NB4 (cell line): ENCODE results near the gene RUFY3.

Source experiments
- MYC ChIP-seq: IDR thresholded peaks from 2 replicates; pipeline ENCODE4 v1.6.1; 2011; ENCODE audit warnings: low read depth, low read length
- POLR2A ChIP-seq: IDR thresholded peaks from 2 replicates; pipeline ENCODE4 v1.6.1; 2011; ENCODE audit warnings: mild to moderate bottlenecking; ENCODE audit not compliant: insufficient read length; ENCODE audit errors: extremely low read depth
- TF ChIP-seq, protein P1 (sequence below): IDR thresholded peaks from one replicate; pipeline ENCODE4 v1.5.1; 2012; ENCODE audit warnings: low read depth, low read length

DNA sequence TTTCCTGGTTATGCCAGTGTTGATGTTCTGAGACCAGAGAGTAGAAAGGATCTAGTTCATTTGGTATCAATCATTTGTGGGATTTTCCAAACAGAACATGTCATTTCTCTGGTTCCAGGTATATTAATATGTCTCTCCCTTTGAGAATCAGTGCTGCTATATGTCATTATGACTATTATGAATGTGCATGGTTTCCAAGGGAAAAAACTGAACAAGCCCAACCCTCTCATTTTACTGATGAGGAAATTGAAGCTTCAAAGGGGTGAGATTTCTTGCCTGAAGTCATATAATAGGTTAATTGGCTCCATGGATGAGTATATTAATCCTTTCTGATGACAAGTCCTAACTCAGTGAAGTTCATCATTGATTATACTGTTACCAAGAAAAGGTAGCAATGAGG is 31.9 kb downstream of the RUFY3 start:
- TF ChIP-seq, protein P1, sequence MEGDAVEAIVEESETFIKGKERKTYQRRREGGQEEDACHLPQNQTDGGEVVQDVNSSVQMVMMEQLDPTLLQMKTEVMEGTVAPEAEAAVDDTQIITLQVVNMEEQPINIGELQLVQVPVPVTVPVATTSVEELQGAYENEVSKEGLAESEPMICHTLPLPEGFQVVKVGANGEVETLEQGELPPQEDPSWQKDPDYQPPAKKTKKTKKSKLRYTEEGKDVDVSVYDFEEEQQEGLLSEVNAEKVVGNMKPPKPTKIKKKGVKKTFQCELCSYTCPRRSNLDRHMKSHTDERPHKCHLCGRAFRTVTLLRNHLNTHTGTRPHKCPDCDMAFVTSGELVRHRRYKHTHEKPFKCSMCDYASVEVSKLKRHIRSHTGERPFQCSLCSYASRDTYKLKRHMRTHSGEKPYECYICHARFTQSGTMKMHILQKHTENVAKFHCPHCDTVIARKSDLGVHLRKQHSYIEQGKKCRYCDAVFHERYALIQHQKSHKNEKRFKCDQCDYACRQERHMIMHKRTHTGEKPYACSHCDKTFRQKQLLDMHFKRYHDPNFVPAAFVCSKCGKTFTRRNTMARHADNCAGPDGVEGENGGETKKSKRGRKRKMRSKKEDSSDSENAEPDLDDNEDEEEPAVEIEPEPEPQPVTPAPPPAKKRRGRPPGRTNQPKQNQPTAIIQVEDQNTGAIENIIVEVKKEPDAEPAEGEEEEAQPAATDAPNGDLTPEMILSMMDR: no peak
- TF ChIP-seq MYC: no peak
- TF ChIP-seq POLR2A: no peak
